Spinal cord (tissue), 10 donors: ENCODE data around the gene ZNF217. TPM values are rescaled to one million over a fixed set of nuclear protein-coding genes. Genes with fewer than 3 reads are reported as not detected.
"Not testable (repeated sequence)": the region's sequence is repeated elsewhere in the genome, so short reads cannot be mapped to it uniquely, and the experiment has no call there.

Experiments used
- DNase-seq, 6 donors: peaks; one replicate each; pipeline versions ENCODE4 v3.0.0 to v3.0.0-alpha.2; 2013 to 2015; ENCODE audit warnings: low spot score in 6 of 6, low read depth in 4 of 6
- H3K27ac ChIP-seq: one replicate; pipeline ENCODE4 v1.5.1; 2013; ENCODE audit warnings: low read depth, low read length, control low read depth
- H3K27me3 ChIP-seq: one replicate; pipeline ENCODE4 v1.6.1; 2013; ENCODE audit warnings: low read length; ENCODE audit not compliant: control insufficient read depth, insufficient read depth
- H3K36me3 ChIP-seq: one replicate; pipeline ENCODE4 v1.6.1; 2013; ENCODE audit warnings: low read length; ENCODE audit not compliant: control insufficient read depth, insufficient read depth
- H3K4me1 ChIP-seq: one replicate; pipeline ENCODE4 v1.6.1; 2013; ENCODE audit warnings: low read length; ENCODE audit not compliant: control insufficient read depth, insufficient read depth
- H3K4me3 ChIP-seq: one replicate; pipeline ENCODE4 v1.5.1; 2013; ENCODE audit warnings: low read depth, low read length, control low read depth
- H3K9me3 ChIP-seq: one replicate; pipeline ENCODE4 v1.6.1; 2013; ENCODE audit warnings: low read length; ENCODE audit not compliant: control insufficient read depth, insufficient read depth
- WGBS: methylation state at CpG from one replicate; pipeline ENCODE4 v1.1.5; 2013; ENCODE audit warnings: missing lambda C conversion rate; ENCODE audit not compliant: insufficient coverage; 5-methylcytosine and 5-hydroxymethylcytosine counted together
- polyA plus RNA-seq, 2 donors: library from polyadenylated mRNA; unstranded; fragments of 120-200 nt; gene quantifications; one replicate each; pipeline ENCODE4 v1.2.1, GENCODE V29; 2013; ENCODE audit not compliant: insufficient read length in 2 of 2
- total RNA-seq, 2 donors: library from RNA; depleted of rRNA in 1 of 2; stranded (reverse); fragments of 120-200 nt in 1 of 2; fragments of >200 nt in 1 of 2; gene quantifications; one replicate each; pipeline versions ENCODE4 v1.2.3 to v1.2.4, GENCODE V29; 2013 to 2014
- donor health status: healthy.

The ZNF217 gene
- total and polyA plus RNA-seq, 4 donors: 5.8 to 10.5 (median 7.2) TPM

DNA sequence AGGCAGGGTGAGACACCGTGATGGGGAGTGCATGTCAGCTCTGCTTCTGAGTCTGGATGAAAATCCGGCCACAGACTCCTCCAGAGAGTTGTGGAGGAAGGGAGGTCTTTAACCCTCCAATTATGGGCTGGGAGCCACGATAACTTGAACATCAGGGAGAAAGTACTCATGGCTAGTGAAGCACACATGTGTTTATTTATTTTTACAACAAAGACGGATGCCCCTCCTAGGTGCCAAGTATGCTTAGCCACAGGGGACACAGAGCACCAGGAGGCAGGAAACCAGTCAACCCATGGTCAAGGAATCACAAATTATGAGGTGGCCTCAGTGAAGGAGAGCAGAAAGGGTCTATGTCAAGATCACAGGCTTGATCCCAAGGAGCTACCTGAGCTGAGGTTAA, 54.1 kb downstream of the ZNF217 start:
- no peaks in the 10 kb centered on the region for H3K9me3 ChIP-seq
- no peak overlapping the region for H3K4me3 ChIP-seq
- 67% methylated on average over 1 of the region's 4 CpGs for WGBS
- no peak for DNase-seq
- H3K27me3 ChIP-seq: no peaks in the 10 kb centered on the region
- H3K4me1 ChIP-seq: peaks cover 3% of the 10 kb centered on the region
- no peaks in the 10 kb centered on the region for H3K36me3 ChIP-seq
- H3K27ac ChIP-seq: no peak overlapping the region

DNA sequence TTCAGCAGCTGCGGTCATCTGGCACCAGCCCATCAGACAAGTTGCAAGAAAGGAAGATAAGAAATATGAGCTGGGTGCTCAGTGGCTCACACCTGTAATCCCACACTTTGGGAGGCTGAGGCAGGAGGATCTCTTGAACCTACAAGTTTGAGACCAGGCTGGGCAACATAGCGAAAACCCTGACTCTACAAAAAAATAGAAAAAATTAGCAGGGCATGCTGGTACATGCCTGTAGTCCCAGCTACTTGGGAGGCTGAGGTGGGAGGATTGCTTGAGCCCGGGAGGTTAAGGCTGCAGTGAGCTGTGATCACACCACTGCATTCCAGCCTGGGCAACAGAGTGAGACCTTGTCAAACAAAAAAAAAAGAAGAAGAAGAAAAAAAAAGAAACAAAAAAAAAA, 57.3 kb downstream of the ZNF217 start:
- H3K4me1 ChIP-seq, H3K9me3 ChIP-seq, H3K27me3 ChIP-seq, H3K36me3 ChIP-seq, DNase-seq, H3K27ac ChIP-seq, H3K4me3 ChIP-seq: not testable (repeated sequence)
- no CpG with 5 or more reads among the region's 3 CpGs for WGBS

DNA sequence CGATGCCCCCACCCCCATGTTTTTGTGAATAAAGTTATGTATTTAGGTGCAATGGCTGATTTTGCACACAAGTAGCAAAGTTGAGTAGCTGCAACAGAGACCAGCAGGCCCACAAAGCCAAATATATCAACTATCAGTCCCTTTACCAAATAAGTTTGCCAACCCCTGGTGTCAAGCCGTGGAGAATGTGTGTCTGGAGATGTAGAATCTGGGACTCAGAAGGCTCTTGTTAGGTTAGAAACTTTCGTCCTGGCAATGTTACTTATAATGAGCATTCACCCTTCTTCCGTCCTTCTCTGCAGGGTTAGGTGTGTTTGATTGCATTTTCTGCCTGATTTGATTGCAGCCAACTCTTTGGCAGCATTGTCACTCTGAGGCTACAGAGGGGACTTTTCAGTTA, 57.8 kb downstream of the ZNF217 start:
- Histone ChIP-seq H3K4me3 (no peak overlapping the region), H3K9me3 (no peaks in the 10 kb centered on the region), H3K27me3 (no peaks in the 10 kb centered on the region), H3K36me3 (no peaks in the 10 kb centered on the region), H3K27ac (no peak overlapping the region), H3K4me1 (peaks cover 3% of the 10 kb centered on the region)
- no CpG with 5 or more reads among the region's 4 CpGs for WGBS
- DNase-seq: no peak

DNA sequence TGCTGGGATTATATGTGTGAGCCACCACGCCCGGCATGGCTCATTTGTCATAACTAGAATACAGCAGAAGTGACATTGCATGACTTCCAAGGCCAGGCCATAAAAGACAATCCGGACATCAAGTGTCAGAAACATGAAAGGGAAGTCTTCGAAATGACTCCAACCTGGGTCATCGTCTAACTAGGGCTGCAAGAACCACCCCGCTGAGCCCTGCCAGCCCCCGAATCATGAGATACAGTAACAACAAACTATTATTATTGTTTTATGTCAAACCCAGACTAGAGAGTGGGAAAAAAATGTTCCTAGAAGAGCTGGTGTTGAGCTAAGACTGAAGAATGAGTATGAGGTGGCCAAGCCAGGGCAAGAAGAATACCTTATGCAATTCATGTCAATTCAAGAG, 59.6 kb downstream of the ZNF217 start:
- Histone ChIP-seq H3K4me3 (no peak overlapping the region), H3K27me3 (no peaks in the 10 kb centered on the region), H3K4me1 (no peaks in the 10 kb centered on the region), H3K27ac (no peak overlapping the region), H3K9me3 (no peaks in the 10 kb centered on the region), H3K36me3 (no peaks in the 10 kb centered on the region)
- DNase-seq: no peak
- WGBS: 97% methylated on average over 4 of the region's 7 CpGs

DNA sequence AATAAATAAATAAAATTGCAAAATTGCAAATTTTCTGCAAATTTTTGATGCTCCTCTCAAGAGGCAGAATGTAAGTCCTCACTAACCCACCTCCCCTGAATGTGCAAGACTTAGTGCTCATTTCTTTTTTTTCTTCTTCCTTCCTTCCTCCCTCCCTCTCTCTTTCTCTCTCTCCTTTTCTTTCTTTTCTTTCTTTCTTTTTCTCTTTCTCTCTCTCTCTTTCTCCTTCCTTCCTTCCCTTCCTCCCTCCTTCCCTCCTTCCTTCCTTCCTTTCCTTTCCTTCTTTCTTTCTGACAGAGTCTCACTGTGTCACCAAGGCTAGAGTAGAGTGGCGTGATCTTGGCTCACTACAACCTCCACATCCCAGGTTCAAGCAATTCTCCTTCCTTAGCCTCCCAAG, 60.1 kb downstream of the ZNF217 start:
- WGBS: no CpG with 5 or more reads among the region's 1 CpG
- no peak for DNase-seq
- Histone ChIP-seq H3K27me3 (no peaks in the 10 kb centered on the region), H3K36me3 (no peaks in the 10 kb centered on the region), H3K27ac (no peak overlapping the region), H3K4me1 (no peaks in the 10 kb centered on the region), H3K4me3 (no peak overlapping the region), H3K9me3 (no peaks in the 10 kb centered on the region)

DNA sequence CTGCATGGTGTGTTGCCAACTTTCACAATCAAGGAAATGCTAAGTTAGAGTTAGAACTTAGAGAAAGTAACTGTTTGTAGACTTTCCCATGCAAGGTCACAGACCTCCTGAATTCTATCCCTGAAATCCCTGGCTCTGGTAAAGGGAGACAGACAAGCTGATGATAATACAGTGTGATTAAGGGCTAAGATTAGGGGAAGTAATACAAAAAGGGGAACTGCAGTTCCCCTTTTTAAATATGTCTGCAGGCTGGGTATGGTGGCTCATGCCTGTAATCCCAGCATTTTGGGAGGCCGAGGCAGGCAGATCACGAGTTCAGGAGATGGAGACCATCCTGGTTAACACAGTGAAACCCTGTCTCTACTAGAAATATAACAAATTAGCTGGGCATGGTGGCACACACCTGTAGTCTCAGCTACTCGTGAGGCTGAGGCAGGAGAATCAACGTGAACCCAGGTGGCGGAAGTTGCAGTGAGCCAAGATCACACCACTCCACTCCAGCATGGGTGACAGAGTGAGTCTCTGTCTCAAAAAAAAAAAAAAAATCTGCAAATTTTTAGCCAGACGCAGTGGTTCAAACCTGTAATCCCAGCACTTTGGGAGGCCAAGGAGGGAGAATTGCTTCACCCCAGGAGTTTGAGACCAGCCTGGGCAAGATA, 60.9 kb downstream of the ZNF217 start:
- 87% methylated on average over 6 of the region's 6 CpGs for WGBS
- not testable (repeated sequence) for H3K4me1 ChIP-seq, H3K27ac ChIP-seq, DNase-seq, H3K27me3 ChIP-seq, H3K9me3 ChIP-seq, H3K4me3 ChIP-seq, H3K36me3 ChIP-seq

DNA sequence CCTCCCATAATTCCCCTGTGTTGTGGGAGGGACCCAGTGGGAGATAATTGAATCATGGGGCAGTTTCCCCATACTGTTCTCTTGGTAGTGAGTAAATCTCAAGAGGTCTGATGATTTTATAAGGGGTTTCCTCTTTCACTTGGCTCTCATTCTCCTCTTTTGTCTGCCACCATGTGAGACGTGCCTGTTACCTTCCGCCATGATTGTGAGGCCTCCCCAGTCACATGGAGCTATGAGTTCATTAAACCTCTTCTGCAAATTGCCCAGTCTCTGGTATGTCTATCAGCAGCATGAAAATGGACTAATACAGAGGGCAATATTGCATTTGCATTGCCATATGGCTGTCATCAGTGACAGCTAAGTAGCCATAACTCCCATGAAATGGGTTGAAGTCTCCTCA, 63.2 kb downstream of the ZNF217 start:
- no peak overlapping the region for H3K27ac ChIP-seq
- no peaks in the 10 kb centered on the region for H3K4me1 ChIP-seq
- no peaks in the 10 kb centered on the region for H3K9me3 ChIP-seq
- H3K36me3 ChIP-seq: no peaks in the 10 kb centered on the region
- no peak for DNase-seq
- no peak overlapping the region for H3K4me3 ChIP-seq
- H3K27me3 ChIP-seq: no peaks in the 10 kb centered on the region
- WGBS: 100% methylated on average over 1 of the region's 2 CpGs

DNA sequence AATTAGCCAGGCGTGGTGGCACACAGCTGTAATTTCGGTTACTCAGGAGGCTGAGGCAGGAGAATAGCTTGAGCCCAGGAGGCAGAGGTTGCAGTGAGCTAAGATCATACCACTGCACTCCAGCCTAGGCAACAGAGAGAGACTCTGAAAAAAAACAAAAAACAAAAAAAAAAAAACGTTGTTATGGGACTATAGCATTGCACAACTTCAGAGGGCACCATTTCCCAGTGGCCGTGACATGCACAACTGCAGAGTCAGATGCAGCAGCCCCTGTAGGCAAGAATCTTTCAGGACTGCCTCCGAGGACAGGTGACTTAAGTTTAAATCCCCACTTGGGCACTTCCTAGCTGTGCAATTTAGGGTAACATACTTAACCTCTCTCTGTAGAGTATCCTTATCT, 64.0 kb downstream of the ZNF217 start:
- Histone ChIP-seq H3K4me3 (no peak overlapping the region), H3K27me3 (no peaks in the 10 kb centered on the region), H3K27ac (no peak overlapping the region), H3K36me3 (no peaks in the 10 kb centered on the region), H3K4me1 (no peaks in the 10 kb centered on the region), H3K9me3 (no peaks in the 10 kb centered on the region)
- WGBS: 56% methylated on average over 2 of the region's 5 CpGs
- DNase-seq: no peak

DNA sequence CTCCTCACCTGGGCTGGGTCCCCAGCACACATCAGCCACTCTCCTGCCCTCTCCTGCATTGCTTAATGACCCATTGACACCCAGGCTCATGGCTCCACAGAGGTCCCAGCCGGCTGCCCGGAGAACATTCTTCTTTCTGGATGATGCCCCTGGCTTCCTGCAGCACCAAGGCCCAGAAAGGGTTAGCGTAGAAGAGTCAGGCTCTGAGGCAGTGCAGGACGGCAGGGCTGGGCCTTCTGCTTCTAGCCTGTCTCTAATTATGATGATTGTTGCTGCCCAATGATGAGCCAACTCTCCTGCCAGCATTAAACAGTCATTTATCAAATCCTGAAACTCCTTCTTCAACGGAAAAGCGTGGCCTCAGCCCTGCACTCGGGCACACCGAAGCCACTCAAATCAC, 66.4 kb downstream of the ZNF217 start:
- DNase-seq: no peak
- Histone ChIP-seq H3K27ac (no peak overlapping the region), H3K4me3 (no peak overlapping the region), H3K36me3 (no peaks in the 10 kb centered on the region), H3K27me3 (no peaks in the 10 kb centered on the region), H3K4me1 (no peaks in the 10 kb centered on the region), H3K9me3 (no peaks in the 10 kb centered on the region)
- WGBS: 65% methylated on average over 8 of the region's 8 CpGs

DNA sequence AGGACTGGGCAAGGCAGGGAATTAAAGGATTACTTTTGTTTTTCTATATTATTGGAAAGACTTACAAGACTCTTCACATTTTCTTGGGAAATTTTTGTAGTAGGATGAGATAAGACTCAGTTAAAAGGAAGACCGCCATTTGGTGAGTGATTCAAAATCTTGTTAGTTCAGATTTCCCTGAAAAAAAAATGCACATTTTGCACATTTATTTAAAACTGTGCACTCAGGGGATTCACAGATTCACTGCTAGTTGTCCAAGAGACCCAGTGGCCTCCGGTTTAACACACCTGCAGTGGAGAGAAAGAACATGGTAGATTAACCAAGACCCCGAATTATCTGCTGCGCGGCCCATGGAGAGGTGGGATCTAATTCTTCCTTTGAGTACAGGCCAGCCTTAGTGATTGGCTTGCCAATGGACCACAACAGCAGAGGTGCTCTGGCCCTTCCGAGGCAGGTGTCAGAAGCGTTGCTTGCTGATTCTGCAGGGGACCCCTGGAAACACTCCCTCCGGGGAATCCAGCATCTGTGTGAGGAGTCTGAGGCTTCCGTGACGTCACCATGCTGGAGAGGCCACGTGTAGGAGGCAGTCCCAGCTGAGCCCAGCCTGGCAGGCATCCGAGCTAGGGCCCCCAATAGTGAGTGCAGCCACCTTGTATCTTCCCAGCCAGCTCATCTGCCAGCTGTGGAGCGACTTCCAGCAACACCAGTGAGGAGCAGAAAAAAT, 68.9 kb downstream of the ZNF217 start:
- DNase-seq: peak in 2 of 6 donors; percentile 6 to 25
- H3K4me3 ChIP-seq: no peak overlapping the region
- H3K9me3 ChIP-seq: no peaks in the 10 kb centered on the region
- H3K27me3 ChIP-seq: no peaks in the 10 kb centered on the region
- no peaks in the 10 kb centered on the region for H3K36me3 ChIP-seq
- 68% methylated on average over 10 of the region's 13 CpGs for WGBS
- no peak overlapping the region for H3K27ac ChIP-seq
- no peaks in the 10 kb centered on the region for H3K4me1 ChIP-seq
